ENCODE data around the gene DYNC1LI1. TPM values are rescaled to one million over a fixed set of nuclear protein-coding genes. Genes with fewer than 3 reads are reported as not detected.
A peak's percentile ranks its signal among the peaks of the same experiment; 100 is the strongest.
"Not testable (repeated sequence)": the region's sequence is repeated elsewhere in the genome, so short reads cannot be mapped to it uniquely, and the experiment has no call there.

Gene DYNC1LI1
- total RNA-seq, 2 experiments from 2014 or later = 26.9 to 28.3 TPM

- H3K4me1 Mint-ChIP-seq = peaks cover 26% of the 10 kb centered on the region
- ChIA-PET POLR2A (no interaction called here), CTCF (interaction anchor here (0.6 to 0.7 kb wide), 2 partner anchors 28 to 344 kb away, joined by 3 to 4 read pairs; no protein-coding TSS in a partner anchor)
- no peak for DNase-seq
- no peak overlapping the region for H3K4me3 Mint-ChIP-seq
- no peaks in the 10 kb centered on the region for H3K9me3 Mint-ChIP-seq
- H3K27me3 Mint-ChIP-seq = no peaks in the 10 kb centered on the region
- H3K36me3 Mint-ChIP-seq (ENCODE audit: low read depth) = no peaks in the 10 kb centered on the region
- H3K27ac Mint-ChIP-seq = no peak overlapping the region
These were observed 19.6 kb downstream of the DYNC1LI1 start for GRCh38 chr3:32551087-32551486.

GRCh38 chr3:32545305-32545704 is 25.4 kb downstream of the DYNC1LI1 start:
- peaks cover 3% of the 10 kb centered on the region for H3K4me1 Mint-ChIP-seq
- no peak overlapping the region for H3K27ac Mint-ChIP-seq
- H3K4me3 Mint-ChIP-seq = no peak overlapping the region
- DNase-seq = no peak
- ChIA-PET CTCF (interaction anchor here (1.0 kb wide), 1 partner anchor 823 kb away, joined by 4 read pairs; no protein-coding TSS in a partner anchor), POLR2A (no interaction called here)
- no peaks in the 10 kb centered on the region for H3K27me3 Mint-ChIP-seq
- no peaks in the 10 kb centered on the region for H3K9me3 Mint-ChIP-seq
- peaks cover 11% of the 10 kb centered on the region for H3K36me3 Mint-ChIP-seq (ENCODE audit: low read depth)

GRCh38 chr3:32544894-32545293 is 25.8 kb downstream of the DYNC1LI1 start:
- CTCF ChIA-PET = interaction anchor here (1.0 kb wide), 1 partner anchor 823 kb away, joined by 4 read pairs; no protein-coding TSS in a partner anchor
- H3K27me3 Mint-ChIP-seq = no peaks in the 10 kb centered on the region

GRCh38 chr3:32542807-32543206 is 27.9 kb downstream of the DYNC1LI1 start:
- Mint-ChIP-seq H3K27me3 (no peaks in the 10 kb centered on the region), H3K27ac (no peak overlapping the region), H3K4me3 (no peak overlapping the region), H3K4me1 (peaks cover 3% of the 10 kb centered on the region), H3K9me3 (no peaks in the 10 kb centered on the region), H3K36me3 (ENCODE audit: low read depth) (peaks cover 20% of the 10 kb centered on the region)
- ChIA-PET CTCF (interaction anchor here (0.6 to 1.0 kb wide), 3 partner anchors 20 to 190 kb away, joined by 3 to 4 read pairs (median 4); no protein-coding TSS in a partner anchor), POLR2A (no interaction called here)
- DNase-seq = no peak

More at GRCh38 chr3:32544894-32545293, 25.8 kb downstream of the DYNC1LI1 start:
- H3K4me1 Mint-ChIP-seq = peaks cover 3% of the 10 kb centered on the region
- no peak for DNase-seq
- H3K4me3 Mint-ChIP-seq = no peak overlapping the region
- H3K27ac Mint-ChIP-seq = no peak overlapping the region
- POLR2A ChIA-PET = no interaction called here
- peaks cover 11% of the 10 kb centered on the region for H3K36me3 Mint-ChIP-seq (ENCODE audit: low read depth)
- H3K9me3 Mint-ChIP-seq = no peaks in the 10 kb centered on the region

- no peak for DNase-seq
- H3K4me3 Mint-ChIP-seq = no peak overlapping the region
- H3K9me3 Mint-ChIP-seq = no peaks in the 10 kb centered on the region
- ChIA-PET CTCF (no interaction called here), POLR2A (no interaction called here)
- no peak overlapping the region for H3K27ac Mint-ChIP-seq
- no peaks in the 10 kb centered on the region for H3K27me3 Mint-ChIP-seq
- peaks cover 3% of the 10 kb centered on the region for H3K4me1 Mint-ChIP-seq
- peaks cover 29% of the 10 kb centered on the region for H3K36me3 Mint-ChIP-seq (ENCODE audit: low read depth)
These were observed 29.8 kb downstream of the DYNC1LI1 start for GRCh38 chr3:32540899-32541298.

GRCh38 chr3:32532434-32532833 is 38.2 kb downstream of the DYNC1LI1 start:
- H3K27me3 Mint-ChIP-seq = no peaks in the 10 kb centered on the region
- no peak for DNase-seq
- H3K27ac Mint-ChIP-seq = no peak overlapping the region
- peaks cover 41% of the 10 kb centered on the region for H3K36me3 Mint-ChIP-seq (ENCODE audit: low read depth)
- H3K9me3 Mint-ChIP-seq = no peaks in the 10 kb centered on the region
- ChIA-PET POLR2A (no interaction called here), CTCF (interaction anchor here (0.6 to 1.1 kb wide), 5 partner anchors 10 to 162 kb away, joined by 3 to 4 read pairs (median 4); no protein-coding TSS in a partner anchor)
- H3K4me3 Mint-ChIP-seq = no peak overlapping the region
- H3K4me1 Mint-ChIP-seq = peaks cover 7% of the 10 kb centered on the region

GRCh38 chr3:32531010-32531647 is 39.5 kb downstream of the DYNC1LI1 start:
- ChIA-PET CTCF (interaction anchor here (0.6 to 1.2 kb wide), 4 partner anchors 17 to 252 kb away, joined by 3 read pairs; no protein-coding TSS in a partner anchor), POLR2A (no interaction called here)
- Mint-ChIP-seq H3K4me3 (no peak overlapping the region), H3K36me3 (ENCODE audit: low read depth) (peaks cover 40% of the 10 kb centered on the region), H3K4me1 (peaks cover 7% of the 10 kb centered on the region), H3K9me3 (no peaks in the 10 kb centered on the region), H3K27ac (no peak overlapping the region), H3K27me3 (no peaks in the 10 kb centered on the region)
- no peak for DNase-seq

- Mint-ChIP-seq H3K4me1 (no peaks in the 10 kb centered on the region), H3K4me3 (no peak overlapping the region), H3K36me3 (ENCODE audit: low read depth) (peaks cover 21% of the 10 kb centered on the region), H3K27me3 (no peaks in the 10 kb centered on the region), H3K9me3 (no peaks in the 10 kb centered on the region), H3K27ac (no peak overlapping the region)
- no peak for DNase-seq
- CTCF ChIA-PET = no interaction called here
- POLR2A ChIA-PET = no interaction called here
These were observed 44.9 kb downstream of the DYNC1LI1 start for GRCh38 chr3:32525720-32526119.

GRCh38 chr3:32522682-32523081 is 48.0 kb downstream of the DYNC1LI1 start:
- Mint-ChIP-seq H3K27ac (no peak overlapping the region), H3K4me3 (no peak overlapping the region), H3K9me3 (no peaks in the 10 kb centered on the region), H3K27me3 (no peaks in the 10 kb centered on the region), H3K4me1 (peaks cover 3% of the 10 kb centered on the region), H3K36me3 (ENCODE audit: low read depth) (peaks cover 22% of the 10 kb centered on the region)
- CTCF ChIA-PET = interaction anchor here (0.8 to 0.9 kb wide), 3 partner anchors 9 to 96 kb away, joined by 3 read pairs; no protein-coding TSS in a partner anchor
- POLR2A ChIA-PET = no interaction called here
- no peak for DNase-seq

- POLR2A ChIA-PET, H3K9me3 Mint-ChIP-seq, CTCF ChIA-PET, H3K27me3 Mint-ChIP-seq, H3K4me3 Mint-ChIP-seq, DNase-seq, H3K27ac Mint-ChIP-seq: not testable (repeated sequence)
- Mint-ChIP-seq H3K4me1 (peaks cover 16% of the 10 kb centered on the region), H3K36me3 (ENCODE audit: low read depth) (peaks cover 10% of the 10 kb centered on the region)
These were observed 51.7 kb downstream of the DYNC1LI1 start for GRCh38 chr3:32518921-32519320.

GRCh38 chr3:32516751-32517150 is 53.9 kb downstream of the DYNC1LI1 start:
- Mint-ChIP-seq H3K27ac (peak overlapping the region; percentile 72), H3K4me1 (peaks cover 16% of the 10 kb centered on the region), H3K36me3 (ENCODE audit: low read depth) (peaks cover 10% of the 10 kb centered on the region)
- CTCF ChIA-PET, H3K9me3 Mint-ChIP-seq, H3K27me3 Mint-ChIP-seq, DNase-seq, POLR2A ChIA-PET, H3K4me3 Mint-ChIP-seq: not testable (repeated sequence)

GRCh38 chr3:32511005-32511404 is 59.7 kb downstream of the DYNC1LI1 start:
- Mint-ChIP-seq H3K27me3 (peaks cover 5% of the 10 kb centered on the region), H3K4me3 (no peak overlapping the region), H3K27ac (no peak overlapping the region), H3K9me3 (no peaks in the 10 kb centered on the region), H3K4me1 (peaks cover 4% of the 10 kb centered on the region), H3K36me3 (ENCODE audit: low read depth) (peaks cover 2% of the 10 kb centered on the region)
- ChIA-PET POLR2A (no interaction called here), CTCF (interaction anchor here (0.6 kb wide), 1 partner anchor 21 kb away, joined by 4 read pairs; no protein-coding TSS in a partner anchor)
- DNase-seq = no peak

- H3K9me3 Mint-ChIP-seq = no peaks in the 10 kb centered on the region
- peaks cover 2% of the 10 kb centered on the region for H3K36me3 Mint-ChIP-seq (ENCODE audit: low read depth)
- ChIA-PET CTCF (interaction anchor here (1.0 kb wide), 1 partner anchor 20 kb away, joined by 3 read pairs; no protein-coding TSS in a partner anchor), POLR2A (no interaction called here)
- peaks cover 2% of the 10 kb centered on the region for H3K4me1 Mint-ChIP-seq
- H3K4me3 Mint-ChIP-seq = no peak overlapping the region
- H3K27ac Mint-ChIP-seq = no peak overlapping the region
- peak; percentile 78 for DNase-seq
- H3K27me3 Mint-ChIP-seq = peaks cover 5% of the 10 kb centered on the region
These were observed 60.5 kb downstream of the DYNC1LI1 start for GRCh38 chr3:32510075-32510724.
